Measurements from ENCODE around the gene EXOC3L1.

DNA sequence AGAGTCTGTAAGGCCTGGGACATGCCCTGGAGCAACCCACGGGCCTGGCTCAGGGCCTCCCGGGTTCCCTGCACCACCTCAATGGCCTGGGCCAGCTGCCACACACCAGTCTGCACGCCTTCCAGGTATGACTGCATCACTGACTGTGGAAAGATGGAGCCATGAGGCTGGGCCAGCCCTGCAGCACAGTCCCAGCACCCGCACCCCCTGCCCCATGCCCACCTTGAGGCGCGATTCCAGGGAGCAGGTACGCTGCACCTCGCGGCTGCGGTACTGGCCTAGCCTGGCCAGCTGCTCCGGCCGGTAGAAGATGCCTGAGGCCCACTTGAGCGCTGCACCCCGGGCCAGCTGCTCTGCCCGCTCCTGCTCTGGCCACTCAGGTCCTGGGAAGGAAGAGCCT is 1.1 kb downstream of the EXOC3L1 start:
- TF ChIP-seq POLR2A (IDR thresholded peaks at IDR 0.05) (no peak), CTCF (IDR thresholded peaks at IDR 0.05) (no peak), POLR2AphosphoS5 (IDR thresholded peaks at IDR 0.05) (no peak), EP300 (IDR thresholded peaks at IDR 0.05) (no peak)
